ENCODE measurements around the gene GNAO1. TPM values are rescaled to one million over a fixed set of nuclear protein-coding genes. Genes with fewer than 3 reads are reported as not detected.

GNAO1 gene
- total and polyA plus RNA-seq, 2 of the 13 experiments (the other 11 are each of a cell fraction or from before 2014, with no cell fraction given): not detected

- TF ChIP-seq, protein P1, sequence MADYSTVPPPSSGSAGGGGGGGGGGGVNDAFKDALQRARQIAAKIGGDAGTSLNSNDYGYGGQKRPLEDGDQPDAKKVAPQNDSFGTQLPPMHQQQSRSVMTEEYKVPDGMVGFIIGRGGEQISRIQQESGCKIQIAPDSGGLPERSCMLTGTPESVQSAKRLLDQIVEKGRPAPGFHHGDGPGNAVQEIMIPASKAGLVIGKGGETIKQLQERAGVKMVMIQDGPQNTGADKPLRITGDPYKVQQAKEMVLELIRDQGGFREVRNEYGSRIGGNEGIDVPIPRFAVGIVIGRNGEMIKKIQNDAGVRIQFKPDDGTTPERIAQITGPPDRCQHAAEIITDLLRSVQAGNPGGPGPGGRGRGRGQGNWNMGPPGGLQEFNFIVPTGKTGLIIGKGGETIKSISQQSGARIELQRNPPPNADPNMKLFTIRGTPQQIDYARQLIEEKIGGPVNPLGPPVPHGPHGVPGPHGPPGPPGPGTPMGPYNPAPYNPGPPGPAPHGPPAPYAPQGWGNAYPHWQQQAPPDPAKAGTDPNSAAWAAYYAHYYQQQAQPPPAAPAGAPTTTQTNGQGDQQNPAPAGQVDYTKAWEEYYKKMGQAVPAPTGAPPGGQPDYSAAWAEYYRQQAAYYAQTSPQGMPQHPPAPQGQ (CRISPR knock-in tag; IDR thresholded peaks at IDR 0.05; ENCODE audit: borderline replicate concordance): no peak
- TF ChIP-seq ZNF616 (CRISPR knock-in tag; IDR thresholded peaks at IDR 0.05; ENCODE audit: low read depth) (no peak), ZFP36L2 (CRISPR knock-in tag; IDR thresholded peaks at IDR 0.05) (no peak), ZZZ3 (CRISPR knock-in tag; IDR thresholded peaks at IDR 0.05; ENCODE audit: borderline replicate concordance) (peak; percentile 53; the same call in 1 of the 2 replicates), ZBTB8A (CRISPR knock-in tag; IDR thresholded peaks at IDR 0.05; ENCODE audit: borderline replicate concordance, low read depth) (no peak), SIN3A (IDR thresholded peaks at IDR 0.05; ENCODE audit: borderline replicate concordance, low read depth, low read length) (no peak), MAFG (CRISPR knock-in tag; IDR thresholded peaks at IDR 0.05) (no peak), STAT5B (CRISPR knock-in tag; IDR thresholded peaks at IDR 0.05) (no peak), ZNF878 (CRISPR knock-in tag; IDR thresholded peaks at IDR 0.05) (no peak), PHF5A (CRISPR knock-in tag; IDR thresholded peaks at IDR 0.05; ENCODE audit: low read depth, unreplicated experiment) (no peak), ATF7-NPFF (CRISPR knock-in tag; IDR thresholded peaks at IDR 0.05; ENCODE audit: low read depth) (no peak), ZNF572 (CRISPR knock-in tag; IDR thresholded peaks at IDR 0.05) (no peak), ZNF768 (CRISPR knock-in tag; IDR thresholded peaks at IDR 0.05) (peak; percentile 47; the same call in 1 of the 2 replicates), RARA (CRISPR knock-in tag; IDR thresholded peaks at IDR 0.05) (0 out of 2 replicates have a peak, but pooled peaks have one; percentile 14), DDIT3 (CRISPR knock-in tag; IDR thresholded peaks at IDR 0.05) (no peak), HCFC1 (IDR thresholded peaks at IDR 0.05; ENCODE audit: low read depth, low read length) (no peak), ZNF678 (CRISPR knock-in tag; IDR thresholded peaks at IDR 0.05) (no peak), IKZF5 (CRISPR knock-in tag; IDR thresholded peaks at IDR 0.05) (no peak), PTBP1 (IDR thresholded peaks at IDR 0.05; ENCODE audit: low read depth, low read length, poor library complexity, severe bottlenecking) (no peak), RFX5 (IDR thresholded peaks at IDR 0.05; ENCODE audit: low read depth, low read length) (no peak), FOXK1 (CRISPR knock-in tag; IDR thresholded peaks at IDR 0.05; ENCODE audit: borderline replicate concordance, low read depth) (0 out of 2 replicates have a peak, but pooled peaks have one; percentile 27), ZNF138 (CRISPR knock-in tag; IDR thresholded peaks at IDR 0.05; ENCODE audit: low read depth) (no peak), KDM5B (CRISPR knock-in tag; IDR thresholded peaks at IDR 0.05; ENCODE audit: borderline replicate concordance) (peak; percentile 39; the same call in 1 of the 2 replicates), KLF12 (CRISPR knock-in tag; IDR thresholded peaks at IDR 0.05; ENCODE audit: borderline replicate concordance) (0 out of 2 replicates have a peak, but pooled peaks have one; percentile 28)
- TF ChIP-seq, protein P2, sequence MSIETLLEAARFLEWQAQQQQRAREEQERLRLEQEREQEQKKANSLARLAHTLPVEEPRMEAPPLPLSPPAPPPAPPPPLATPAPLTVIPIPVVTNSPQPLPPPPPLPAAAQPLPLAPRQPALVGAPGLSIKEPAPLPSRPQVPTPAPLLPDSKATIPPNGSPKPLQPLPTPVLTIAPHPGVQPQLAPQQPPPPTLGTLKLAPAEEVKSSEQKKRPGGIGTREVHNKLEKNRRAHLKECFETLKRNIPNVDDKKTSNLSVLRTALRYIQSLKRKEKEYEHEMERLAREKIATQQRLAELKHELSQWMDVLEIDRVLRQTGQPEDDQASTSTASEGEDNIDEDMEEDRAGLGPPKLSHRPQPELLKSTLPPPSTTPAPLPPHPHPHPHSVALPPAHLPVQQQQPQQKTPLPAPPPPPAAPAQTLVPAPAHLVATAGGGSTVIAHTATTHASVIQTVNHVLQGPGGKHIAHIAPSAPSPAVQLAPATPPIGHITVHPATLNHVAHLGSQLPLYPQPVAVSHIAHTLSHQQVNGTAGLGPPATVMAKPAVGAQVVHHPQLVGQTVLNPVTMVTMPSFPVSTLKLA (IDR thresholded peaks at IDR 0.05): peak; percentile 36; the same call in 1 of the 2 replicates
Observed at GRCh38 chr16:56193951-56194726, 2.9 kb downstream of the GNAO1 start (continued).

Measured in HepG2 (cell line).